A549 (cell line): ENCODE measurements around the gene RABGAP1. TPM values are rescaled to one million over a fixed set of nuclear protein-coding genes. Genes with fewer than 3 reads are reported as not detected.

Source experiments
- ATAC-seq, 2 experiments: fragments of 200-7000 bp in 1 of 2; fragments of >200 bp in 1 of 2; cut with Nextera tagmentation in 1 of 2; cut with Tn5 transposase in 1 of 2; 3 replicates each; pipeline versions ENCODE4 v1.8.0 to v1.9.1; 2018 to 2020; ENCODE audit warnings: mild to moderate bottlenecking in 1 of 2, moderate library complexity in 1 of 2
- CTCF ChIA-PET: fragments of 300-600 bp; sonication (Branson Sonifier 250); formaldehyde crosslinking; extraction: SDS; loops from one replicate; lab custom pipeline; 2021; ENCODE audit warnings: antibody characterized with exemption, inconsistent platforms; lab: Yijun Ruan, JAX
- POLR2A ChIA-PET: fragments of 350-600 bp; formaldehyde crosslinking; extraction: SDS; loops from one replicate; lab custom pipeline; 2021; ENCODE audit warnings: antibody characterized with exemption, inconsistent platforms; lab: Yijun Ruan, JAX
- DNase-seq, 2 experiments: peaks; one replicate each; pipeline versions ENCODE4 v3.0.0 to v3.0.0-alpha.2; 2011 to 2016; ENCODE audit warnings: low read depth in 1 of 2, low spot score in 1 of 2
- FAIRE-seq: peaks from 2 replicates; lab custom pipeline; 2011; peaks lifted over from hg19 to GRCh38; lab: Jason Lieb, UNC
- H3K27ac ChIP-seq, 2 experiments: fragments of >200 bp; sonication (Bioruptor Twin); formaldehyde crosslinking; 3 replicates each; pipeline ENCODE4 v1.5.1; 2016 to 2017
- H3K4me1 ChIP-seq: fragments of >200 bp; sonication (Bioruptor Twin); formaldehyde crosslinking; 3 replicates; pipeline ENCODE4 v1.6.1; 2016
- H3K4me2 ChIP-seq: fragments of >200 bp; sonication (Bioruptor Twin); formaldehyde crosslinking; 3 replicates; pipeline ENCODE4 v1.6.1; 2016
- H3K4me3 ChIP-seq: fragments of >200 bp; sonication (Bioruptor Twin); formaldehyde crosslinking; 3 replicates; pipeline ENCODE4 v1.5.1; 2016
- H3K9me3 ChIP-seq: fragments of >200 bp; sonication (Bioruptor Twin); formaldehyde crosslinking; 3 replicates; pipeline ENCODE4 v1.6.1; 2016
- BHLHE40 ChIP-seq: IDR thresholded peaks from 2 replicates; pipeline ENCODE4 v1.6.1; 2012; ENCODE audit warnings: low read depth, low read length, inconsistent platforms
- CBX2 ChIP-seq: fragments of 200-600 bp; sonication (generic); IDR thresholded peaks from 2 replicates; pipeline ENCODE4 v1.6.1; 2016; ENCODE audit warnings: low read depth, mild to moderate bottlenecking, borderline replicate concordance
- CBX8 ChIP-seq: fragments of 200-600 bp; sonication (generic); IDR thresholded peaks from 2 replicates; pipeline ENCODE4 v1.6.1; 2016
- CHD2 ChIP-seq: fragments of 150-350 bp; IDR thresholded peaks from 2 replicates; pipeline ENCODE4 v1.6.1; 2014; ENCODE audit warnings: low read length; ENCODE audit not compliant: partially characterized antibody
- CHD4 ChIP-seq: fragments of 200-600 bp; sonication (generic); IDR thresholded peaks from 2 replicates; pipeline ENCODE4 v1.6.1; 2016; ENCODE audit warnings: antibody characterized with exemption, mild to moderate bottlenecking, borderline replicate concordance
- EP300 ChIP-seq, 2 experiments: fragments of >200 bp; sonication (Bioruptor Twin); formaldehyde crosslinking; IDR thresholded peaks; 2 replicates in 1 of 2; 3 replicates in 1 of 2; pipeline ENCODE4 v1.6.1; 2016 to 2017
- FOSB ChIP-seq: fragments of 250-450 bp; sonication (Bioruptor Pico); IDR thresholded peaks from 2 replicates; pipeline ENCODE4 v1.5.0; 2020; ENCODE audit warnings: mild to moderate bottlenecking, moderate library complexity
- FOSL2 ChIP-seq, 2 experiments: fragments of 450-650 bp in 1 of 2; fragments of >200 bp in 1 of 2; sonication (Bioruptor Twin) in 1 of 2; formaldehyde crosslinking; IDR thresholded peaks; 2 replicates each; pipeline versions ENCODE4 v1.5.0 to v1.6.1; 2016 to 2020; ENCODE audit warnings: mild to moderate bottlenecking in 1 of 2, moderate library complexity in 1 of 2
- FOXS1 ChIP-seq: fragments of 250-450 bp; sonication (Bioruptor Pico); IDR thresholded peaks from 2 replicates; pipeline ENCODE4 v1.5.0; 2020; ENCODE audit warnings: mild to moderate bottlenecking, moderate library complexity
- HDAC2 ChIP-seq: fragments of 200-600 bp; sonication (generic); IDR thresholded peaks from 2 replicates; pipeline ENCODE4 v1.6.1; 2016
- HEYL ChIP-seq: fragments of 250-450 bp; sonication (Bioruptor Pico); IDR thresholded peaks from 2 replicates; pipeline ENCODE4 v1.8.0; 2021; ENCODE audit warnings: mild to moderate bottlenecking, moderate library complexity
- HOXA7 ChIP-seq: fragments of 250-450 bp; sonication (Bioruptor Pico); IDR thresholded peaks from 2 replicates; pipeline ENCODE4 v1.5.0; 2020; ENCODE audit warnings: mild to moderate bottlenecking, moderate library complexity
- HOXB13 ChIP-seq: fragments of 250-450 bp; sonication (Bioruptor Pico); IDR thresholded peaks from 2 replicates; pipeline ENCODE4 v1.5.0; 2020; ENCODE audit warnings: low read depth, mild to moderate bottlenecking, moderate library complexity
- HOXB5 ChIP-seq: fragments of 250-450 bp; sonication (Bioruptor Pico); IDR thresholded peaks from 2 replicates; pipeline ENCODE4 v1.5.0; 2020; ENCODE audit warnings: mild to moderate bottlenecking, moderate library complexity
- JUNB ChIP-seq: fragments of >200 bp; sonication (Bioruptor Twin); formaldehyde crosslinking; IDR thresholded peaks from 2 replicates; pipeline ENCODE4 v1.6.1; 2016
- KDM1A ChIP-seq: fragments of 200-600 bp; sonication (generic); IDR thresholded peaks from 2 replicates; pipeline ENCODE4 v1.6.1; 2016; ENCODE audit warnings: low read depth, mild to moderate bottlenecking
- NFE2L2 ChIP-seq: fragments of 150-350 bp; conservative IDR thresholded peaks from 2 replicates; pipeline ENCODE4 v1.6.1; 2014; ENCODE audit warnings: low read length
- NPAS2 ChIP-seq: fragments of 250-450 bp; sonication (Bioruptor Pico); IDR thresholded peaks from 2 replicates; pipeline ENCODE4 v1.8.0; 2022; ENCODE audit warnings: mild to moderate bottlenecking, moderate library complexity, borderline replicate concordance
- NR3C1 ChIP-seq: fragments of >200 bp; sonication (Bioruptor Twin); formaldehyde crosslinking; IDR thresholded peaks from 3 replicates; pipeline ENCODE4 v1.6.1; 2017
- POLR2A ChIP-seq: IDR thresholded peaks from 2 replicates; pipeline ENCODE4 v1.6.1; 2012; ENCODE audit warnings: mild to moderate bottlenecking, low read length
- POLR2AphosphoS2 ChIP-seq: conservative IDR thresholded peaks from 2 replicates; pipeline ENCODE4 v1.6.1; 2012; ENCODE audit warnings: low read length, improper control_type of control experiment, inconsistent platforms
- RAD21 ChIP-seq, 2 experiments: fragments of >200 bp in 1 of 2; sonication (Bioruptor Twin) in 1 of 2; formaldehyde crosslinking in 1 of 2; IDR thresholded peaks in 1 of 2; conservative IDR thresholded peaks in 1 of 2; 2 replicates in 1 of 2; 3 replicates in 1 of 2; pipeline ENCODE4 v1.6.1; 2012 to 2018; ENCODE audit warnings: inconsistent platforms in 1 of 2
- RCOR1 ChIP-seq: fragments of 150-350 bp; IDR thresholded peaks from 2 replicates; pipeline ENCODE4 v1.6.1; 2014; ENCODE audit warnings: antibody characterized with exemption, low read length, low read depth
- RFX5 ChIP-seq: fragments of 450-650 bp; IDR thresholded peaks from 2 replicates; pipeline ENCODE4 v1.7.1; 2014; ENCODE audit warnings: antibody characterized with exemption, mild to moderate bottlenecking, moderate library complexity
- RNF2 ChIP-seq: fragments of 200-600 bp; sonication (generic); IDR thresholded peaks from 2 replicates; pipeline ENCODE4 v1.6.1; 2016; ENCODE audit warnings: low read depth, mild to moderate bottlenecking, antibody characterized with exemption, moderate library complexity, borderline replicate concordance
- ZSCAN20 ChIP-seq: fragments of 250-450 bp; sonication (Bioruptor Pico); IDR thresholded peaks from 2 replicates; pipeline ENCODE4 v1.8.0; 2022; ENCODE audit warnings: mild to moderate bottlenecking, moderate library complexity
- WGBS: methylation state at CpG from one replicate; pipeline ENCODE4 v1.1.6; 2017; ENCODE audit errors: missing lambda C conversion rate; 5-methylcytosine and 5-hydroxymethylcytosine counted together
- polyA plus RNA-seq, 4 experiments: library from polyadenylated mRNA; depleted of rRNA in 3 of 4; stranded (reverse); fragments of >200 nt; fragmentation: RNase III in 1 of 4; extraction: RNeasy Plus Mini Kit Qiagen cat#74134 plus additional on column Dnase treatment in 1 of 4; gene quantifications; 2 replicates in 3 of 4; 3 replicates in 1 of 4; pipeline ENCODE4 v1.2.3, GENCODE V29; 2011 to 2017
- TF ChIP-seq, protein P1 (sequence below): fragments of 250-450 bp; sonication (Bioruptor Pico); IDR thresholded peaks from 2 replicates; pipeline ENCODE4 v1.5.0; 2020; ENCODE audit warnings: low read depth, mild to moderate bottlenecking, moderate library complexity
- TF ChIP-seq, protein P2 (sequence below): fragments of >200 bp; sonication (Bioruptor Twin); formaldehyde crosslinking; IDR thresholded peaks from 3 replicates; pipeline ENCODE4 v1.6.1; 2016
- TF ChIP-seq, protein P3 (sequence below): fragments of >200 bp; sonication (Bioruptor Twin); formaldehyde crosslinking; IDR thresholded peaks from 2 replicates; pipeline ENCODE4 v1.6.1; 2016
- TF ChIP-seq, protein P4 (sequence below): IDR thresholded peaks from 2 replicates; pipeline ENCODE4 v1.6.1; 2012; ENCODE audit warnings: low read depth, borderline replicate concordance
- TF ChIP-seq, protein P5 (sequence below): fragments of 150-350 bp; IDR thresholded peaks from 2 replicates; pipeline ENCODE4 v1.6.1; 2014; ENCODE audit warnings: low read depth, mild to moderate bottlenecking, low read length
- TF ChIP-seq, protein P6 (sequence below): fragments of 250-450 bp; sonication (Bioruptor Pico); IDR thresholded peaks from 2 replicates; pipeline ENCODE4 v1.5.0; 2021; ENCODE audit warnings: mild to moderate bottlenecking, moderate library complexity, borderline replicate concordance
- TF ChIP-seq, protein P7 (sequence below): IDR thresholded peaks from 2 replicates; pipeline ENCODE4 v1.6.1; 2012

The RABGAP1 gene
- polyA plus RNA-seq, 2 of the 4 experiments (the other 2 are of a cell fraction) = 17.5 to 39.9 TPM

DNA sequence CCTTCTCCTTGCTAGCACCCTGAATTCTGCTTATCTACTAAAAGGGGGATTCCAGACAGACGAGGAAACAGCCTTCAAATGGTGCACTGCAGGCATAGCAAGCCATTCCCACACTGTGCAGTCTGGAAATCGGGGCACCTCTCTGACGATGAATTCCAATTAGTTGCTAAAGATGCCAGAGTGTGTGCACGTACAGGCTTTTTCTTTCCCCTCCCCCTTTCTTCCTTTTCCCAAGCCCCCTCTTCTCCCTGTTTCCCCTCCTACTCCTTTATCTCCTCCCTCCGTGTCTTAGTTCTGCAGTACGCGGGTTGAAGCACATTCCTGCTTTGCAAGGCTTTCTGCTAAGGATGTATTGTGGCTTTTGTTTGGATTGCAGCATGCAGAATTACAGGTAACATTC lies 92.5 kb downstream of the RABGAP1 start, which contains the start of gene GPR21:
Gene GPR21 (plus strand): TSS at position 316 of the 400 bp plus-strand sequence. CDS start 900 bp downstream, outside the sequence.
- H3K27ac ChIP-seq = no peak within 1 kb of the TSS
- H3K4me1 ChIP-seq = no peaks in the 10 kb centered on the region
- H3K4me3 ChIP-seq = no peak within 1 kb of the TSS
- TF ChIP-seq, protein P1, sequence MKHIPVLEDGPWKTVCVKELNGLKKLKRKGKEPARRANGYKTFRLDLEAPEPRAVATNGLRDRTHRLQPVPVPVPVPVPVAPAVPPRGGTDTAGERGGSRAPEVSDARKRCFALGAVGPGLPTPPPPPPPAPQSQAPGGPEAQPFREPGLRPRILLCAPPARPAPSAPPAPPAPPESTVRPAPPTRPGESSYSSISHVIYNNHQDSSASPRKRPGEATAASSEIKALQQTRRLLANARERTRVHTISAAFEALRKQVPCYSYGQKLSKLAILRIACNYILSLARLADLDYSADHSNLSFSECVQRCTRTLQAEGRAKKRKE (CRISPR knock-in tag) = no peak
- TF ChIP-seq NPAS2 (CRISPR knock-in tag) (no peak), NR3C1 (no peak), JUNB (no peak), ZSCAN20 (CRISPR knock-in tag) (no peak), CHD2 (no peak), CHD4 (no peak), HDAC2 (no peak), FOSL2 (IDR thresholded peaks at IDR 0.05) (no peak), FOSL2 (CRISPR knock-in tag; IDR thresholded peaks at IDR 0.05) (no peak), BHLHE40 (no peak), POLR2AphosphoS2 (no peak), RCOR1 (no peak), FOSB (CRISPR knock-in tag) (no peak), NFE2L2 (no peak)
- TF ChIP-seq, protein P2, sequence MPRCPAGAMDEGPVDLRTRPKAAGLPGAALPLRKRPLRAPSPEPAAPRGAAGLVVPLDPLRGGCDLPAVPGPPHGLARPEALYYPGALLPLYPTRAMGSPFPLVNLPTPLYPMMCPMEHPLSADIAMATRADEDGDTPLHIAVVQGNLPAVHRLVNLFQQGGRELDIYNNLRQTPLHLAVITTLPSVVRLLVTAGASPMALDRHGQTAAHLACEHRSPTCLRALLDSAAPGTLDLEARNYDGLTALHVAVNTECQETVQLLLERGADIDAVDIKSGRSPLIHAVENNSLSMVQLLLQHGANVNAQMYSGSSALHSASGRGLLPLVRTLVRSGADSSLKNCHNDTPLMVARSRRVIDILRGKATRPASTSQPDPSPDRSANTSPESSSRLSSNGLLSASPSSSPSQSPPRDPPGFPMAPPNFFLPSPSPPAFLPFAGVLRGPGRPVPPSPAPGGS = no peak
- TF ChIP-seq, protein P3, sequence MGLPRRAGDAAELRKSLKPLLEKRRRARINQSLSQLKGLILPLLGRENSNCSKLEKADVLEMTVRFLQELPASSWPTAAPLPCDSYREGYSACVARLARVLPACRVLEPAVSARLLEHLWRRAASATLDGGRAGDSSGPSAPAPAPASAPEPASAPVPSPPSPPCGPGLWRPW = no peak
- TF ChIP-seq, protein P4, sequence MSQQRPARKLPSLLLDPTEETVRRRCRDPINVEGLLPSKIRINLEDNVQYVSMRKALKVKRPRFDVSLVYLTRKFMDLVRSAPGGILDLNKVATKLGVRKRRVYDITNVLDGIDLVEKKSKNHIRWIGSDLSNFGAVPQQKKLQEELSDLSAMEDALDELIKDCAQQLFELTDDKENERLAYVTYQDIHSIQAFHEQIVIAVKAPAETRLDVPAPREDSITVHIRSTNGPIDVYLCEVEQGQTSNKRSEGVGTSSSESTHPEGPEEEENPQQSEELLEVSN = no peak
- H3K4me2 ChIP-seq = no peak within 1 kb of the TSS
- FAIRE-seq = no peak
- ChIA-PET CTCF (no interaction called here), POLR2A (no interaction called here)
- no peak for DNase-seq
- 93% methylated on average over 7 of the region's 7 CpGs for WGBS
- ATAC-seq = no peak
- H3K9me3 ChIP-seq = no peaks in the 10 kb centered on the region

DNA sequence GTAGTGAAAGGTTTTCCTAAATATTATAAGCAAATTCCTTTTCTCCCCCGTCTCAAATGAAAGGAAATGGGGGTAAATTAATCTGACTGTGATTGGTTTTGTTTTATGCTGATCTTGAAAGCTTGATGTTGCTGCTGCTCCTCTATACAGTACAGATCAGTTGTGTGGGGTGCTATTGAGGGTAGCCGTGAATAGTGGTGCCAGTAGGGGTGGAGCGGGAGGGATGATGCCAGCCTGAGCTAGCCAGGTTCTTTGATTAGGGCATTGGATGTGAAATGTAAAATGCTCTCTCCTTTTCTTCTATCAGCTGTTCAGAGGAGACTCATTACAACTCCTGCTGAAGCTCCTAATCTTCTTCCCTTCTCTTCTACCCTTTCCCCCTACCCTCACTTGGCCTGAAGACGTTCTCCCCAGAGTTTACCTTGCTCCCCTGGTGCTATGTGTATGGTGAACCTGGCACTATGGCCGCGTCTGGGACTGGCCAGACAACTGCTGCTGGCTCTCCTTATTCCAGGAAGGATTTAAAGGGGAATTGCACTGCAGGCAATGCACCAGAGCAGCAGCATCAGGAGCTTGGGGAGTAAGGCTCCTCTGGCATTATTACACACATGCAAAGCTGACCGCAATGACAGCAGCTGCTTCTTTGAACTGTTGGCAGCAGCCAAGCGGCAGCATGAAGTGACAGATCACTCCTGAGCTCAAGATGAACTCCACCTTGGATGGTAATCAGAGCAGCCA lies 93.2 kb downstream of the RABGAP1 start:
- Histone ChIP-seq H3K9me3 (no peaks in the 10 kb centered on the region), H3K4me2 (no peak overlapping the region), H3K4me1 (no peaks in the 10 kb centered on the region), H3K27ac (no peak overlapping the region), H3K4me3 (no peak overlapping the region)
- no peak for FAIRE-seq
- no peak for DNase-seq
- CTCF ChIA-PET = no interaction called here
- POLR2A ChIA-PET = no interaction called here
- no peak for ATAC-seq
- 87% methylated on average over 8 of the region's 8 CpGs for WGBS
- TF ChIP-seq, protein P5, sequence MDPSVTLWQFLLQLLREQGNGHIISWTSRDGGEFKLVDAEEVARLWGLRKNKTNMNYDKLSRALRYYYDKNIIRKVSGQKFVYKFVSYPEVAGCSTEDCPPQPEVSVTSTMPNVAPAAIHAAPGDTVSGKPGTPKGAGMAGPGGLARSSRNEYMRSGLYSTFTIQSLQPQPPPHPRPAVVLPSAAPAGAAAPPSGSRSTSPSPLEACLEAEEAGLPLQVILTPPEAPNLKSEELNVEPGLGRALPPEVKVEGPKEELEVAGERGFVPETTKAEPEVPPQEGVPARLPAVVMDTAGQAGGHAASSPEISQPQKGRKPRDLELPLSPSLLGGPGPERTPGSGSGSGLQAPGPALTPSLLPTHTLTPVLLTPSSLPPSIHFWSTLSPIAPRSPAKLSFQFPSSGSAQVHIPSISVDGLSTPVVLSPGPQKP = no peak
- TF ChIP-seq CBX8 (no peak), EP300 (IDR thresholded peaks at IDR 0.05) (no peak), RAD21 (conservative IDR thresholded peaks at IDR 0.05 in 1 of 2, IDR thresholded peaks at IDR 0.05 in 1 of 2) (no peak), HEYL (CRISPR knock-in tag) (no peak), CHD2 (no peak), CBX2 (no peak), NPAS2 (CRISPR knock-in tag) (no peak), RFX5 (no peak), POLR2A (no peak), HOXA7 (no peak), HOXB13 (CRISPR knock-in tag) (no peak), RNF2 (no peak), NFE2L2 (no peak), KDM1A (no peak), HOXB5 (CRISPR knock-in tag) (no peak), FOXS1 (CRISPR knock-in tag) (no peak)
- TF ChIP-seq, protein P6, sequence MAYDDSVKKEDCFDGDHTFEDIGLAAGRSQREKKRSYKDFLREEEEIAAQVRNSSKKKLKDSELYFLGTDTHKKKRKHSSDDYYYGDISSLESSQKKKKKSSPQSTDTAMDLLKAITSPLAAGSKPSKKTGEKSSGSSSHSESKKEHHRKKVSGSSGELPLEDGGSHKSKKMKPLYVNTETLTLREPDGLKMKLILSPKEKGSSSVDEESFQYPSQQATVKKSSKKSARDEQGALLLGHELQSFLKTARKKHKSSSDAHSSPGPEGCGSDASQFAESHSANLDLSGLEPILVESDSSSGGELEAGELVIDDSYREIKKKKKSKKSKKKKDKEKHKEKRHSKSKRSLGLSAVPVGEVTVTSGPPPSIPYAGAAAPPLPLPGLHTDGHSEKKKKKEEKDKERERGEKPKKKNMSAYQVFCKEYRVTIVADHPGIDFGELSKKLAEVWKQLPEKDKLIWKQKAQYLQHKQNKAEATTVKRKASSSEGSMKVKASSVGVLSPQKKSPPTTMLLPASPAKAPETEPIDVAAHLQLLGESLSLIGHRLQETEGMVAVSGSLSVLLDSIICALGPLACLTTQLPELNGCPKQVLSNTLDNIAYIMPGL (CRISPR knock-in tag) = no peak
- TF ChIP-seq, protein P7, sequence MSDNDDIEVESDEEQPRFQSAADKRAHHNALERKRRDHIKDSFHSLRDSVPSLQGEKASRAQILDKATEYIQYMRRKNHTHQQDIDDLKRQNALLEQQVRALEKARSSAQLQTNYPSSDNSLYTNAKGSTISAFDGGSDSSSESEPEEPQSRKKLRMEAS = no peak
